Measurements from ENCODE around the gene EEF1AKMT3.
"Not testable (repeated sequence)": the region's sequence is repeated elsewhere in the genome, so short reads cannot be mapped to it uniquely, and the experiment has no call there.

EEF1AKMT3 gene

DNA sequence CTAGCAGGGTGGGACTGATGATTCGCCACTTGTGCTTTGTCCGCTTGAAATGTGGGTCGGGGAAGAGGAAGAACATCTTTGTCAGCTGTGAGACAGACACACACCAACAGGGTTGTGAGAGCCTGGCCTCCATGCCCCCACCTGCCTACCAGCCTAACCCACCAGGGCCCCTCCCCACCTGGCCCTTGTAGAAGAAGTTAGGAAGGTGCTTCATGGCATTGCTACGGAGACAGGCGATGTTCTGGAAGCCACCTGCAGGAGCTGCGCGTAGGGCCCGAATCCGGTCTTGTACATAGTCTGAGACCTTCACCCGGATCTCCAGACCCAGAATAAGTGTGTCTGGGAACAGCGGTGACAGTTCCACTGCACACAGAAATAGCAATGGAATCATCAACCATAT is 2.8 kb upstream of the EEF1AKMT3 start:
- TF ChIP-seq, protein P1, sequence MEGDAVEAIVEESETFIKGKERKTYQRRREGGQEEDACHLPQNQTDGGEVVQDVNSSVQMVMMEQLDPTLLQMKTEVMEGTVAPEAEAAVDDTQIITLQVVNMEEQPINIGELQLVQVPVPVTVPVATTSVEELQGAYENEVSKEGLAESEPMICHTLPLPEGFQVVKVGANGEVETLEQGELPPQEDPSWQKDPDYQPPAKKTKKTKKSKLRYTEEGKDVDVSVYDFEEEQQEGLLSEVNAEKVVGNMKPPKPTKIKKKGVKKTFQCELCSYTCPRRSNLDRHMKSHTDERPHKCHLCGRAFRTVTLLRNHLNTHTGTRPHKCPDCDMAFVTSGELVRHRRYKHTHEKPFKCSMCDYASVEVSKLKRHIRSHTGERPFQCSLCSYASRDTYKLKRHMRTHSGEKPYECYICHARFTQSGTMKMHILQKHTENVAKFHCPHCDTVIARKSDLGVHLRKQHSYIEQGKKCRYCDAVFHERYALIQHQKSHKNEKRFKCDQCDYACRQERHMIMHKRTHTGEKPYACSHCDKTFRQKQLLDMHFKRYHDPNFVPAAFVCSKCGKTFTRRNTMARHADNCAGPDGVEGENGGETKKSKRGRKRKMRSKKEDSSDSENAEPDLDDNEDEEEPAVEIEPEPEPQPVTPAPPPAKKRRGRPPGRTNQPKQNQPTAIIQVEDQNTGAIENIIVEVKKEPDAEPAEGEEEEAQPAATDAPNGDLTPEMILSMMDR (IDR thresholded peaks at IDR 0.05; ENCODE audit: borderline replicate concordance, insufficient read depth, low read depth, low read length), result no peak
- no peak overlapping the region for H3K4me3 ChIP-seq (ENCODE audit: low read depth, low read length)

DNA sequence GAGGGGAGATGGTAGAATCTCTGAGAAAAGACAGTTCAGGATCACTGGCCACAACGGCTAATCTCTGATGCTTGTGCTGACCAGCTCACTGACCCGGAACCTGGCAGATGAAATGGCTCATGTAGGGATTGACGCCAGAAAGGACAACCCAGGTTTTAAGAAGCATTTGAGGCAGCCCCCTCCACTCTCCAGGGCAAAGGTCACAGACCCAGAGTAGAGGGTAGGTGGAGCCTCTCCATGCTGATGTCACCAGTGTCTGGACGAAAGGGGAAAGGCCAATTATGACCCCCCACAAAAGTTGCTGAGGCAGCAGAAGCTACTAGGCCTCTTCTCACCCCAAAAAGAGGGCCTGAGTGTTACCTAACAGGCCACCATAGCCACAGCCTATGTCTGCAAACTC is 1.7 kb upstream of the EEF1AKMT3 start:
- TF ChIP-seq, protein P1 (IDR thresholded peaks at IDR 0.05; ENCODE audit: borderline replicate concordance, insufficient read depth, low read depth, low read length), result no peak
- peak overlapping the region; percentile 5 for H3K4me3 ChIP-seq (ENCODE audit: low read depth, low read length)

DNA sequence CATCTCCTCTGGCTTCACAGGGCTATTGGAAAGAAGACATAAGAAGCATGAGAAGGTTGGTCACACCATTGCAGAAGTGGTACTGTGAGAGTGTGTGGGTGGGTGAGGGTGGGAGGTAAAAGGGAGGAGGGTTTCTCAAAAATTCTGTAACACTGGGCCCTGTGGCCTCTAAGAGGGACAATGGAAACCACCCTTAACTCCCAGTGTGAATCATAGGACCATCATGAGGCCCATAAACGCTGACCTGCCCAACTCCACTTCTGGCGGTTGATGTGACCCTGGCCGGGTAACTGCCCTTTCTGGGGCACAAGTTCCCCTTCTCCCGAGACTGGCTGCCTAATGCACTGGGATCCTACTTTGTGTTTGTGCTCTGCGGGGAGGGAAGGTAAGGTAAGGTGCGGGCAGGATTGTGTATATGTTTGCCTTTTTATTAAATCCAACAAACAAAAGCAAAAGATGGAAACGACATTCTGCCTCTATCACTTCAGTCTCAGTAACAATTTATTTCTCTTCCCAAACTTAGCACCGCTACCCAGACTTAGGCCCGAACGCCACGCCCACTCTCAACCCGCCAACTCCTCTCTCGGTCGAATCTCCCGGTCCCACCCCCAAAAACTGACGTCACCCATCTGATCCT is 1.1 kb upstream of the EEF1AKMT3 start:
- H3K4me3 ChIP-seq (ENCODE audit: low read depth, low read length), result peak overlapping the region; percentile 89
- TF ChIP-seq, protein P1 (IDR thresholded peaks at IDR 0.05; ENCODE audit: borderline replicate concordance, insufficient read depth, low read depth, low read length), result no peak

DNA sequence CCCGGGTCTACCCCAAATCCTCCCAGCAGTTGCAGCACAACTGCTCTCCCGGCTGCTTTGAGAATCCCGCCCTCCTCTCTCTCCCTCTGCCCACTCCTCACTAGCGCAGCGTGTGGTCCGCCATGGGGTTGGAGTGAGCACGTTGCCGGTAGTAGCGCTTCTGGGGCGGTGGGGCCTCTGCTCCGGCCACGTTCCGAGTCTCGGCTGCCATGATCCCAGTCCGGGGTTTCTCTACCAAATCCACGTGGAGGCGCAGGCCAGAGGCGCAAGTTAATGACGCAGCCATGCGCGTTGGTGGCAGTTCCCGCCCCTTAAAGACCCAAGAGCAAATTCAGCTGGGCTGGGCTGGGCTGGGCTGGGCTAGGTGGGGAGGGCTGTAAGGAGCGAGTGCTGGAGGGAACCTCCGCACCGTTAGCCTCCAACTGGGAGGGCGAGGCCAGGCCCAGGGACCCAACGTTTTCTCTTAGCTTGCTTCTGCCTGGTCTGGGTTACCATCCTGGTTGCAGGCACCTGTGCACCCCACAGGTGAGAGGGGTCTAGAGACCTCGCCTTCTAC is 463 bp upstream of the EEF1AKMT3 start, which contains the start of gene METTL1:
METTL1 (minus strand) TSS at position 233 of the 556 bp plus-strand sequence; CDS start at position 211, 22 bp downstream.
- H3K4me3 ChIP-seq (ENCODE audit: low read depth, low read length), result peak within 1 kb of the TSS; percentile 89
- TF ChIP-seq, protein P1 (IDR thresholded peaks at IDR 0.05; ENCODE audit: borderline replicate concordance, insufficient read depth, low read depth, low read length), result no peak

DNA sequence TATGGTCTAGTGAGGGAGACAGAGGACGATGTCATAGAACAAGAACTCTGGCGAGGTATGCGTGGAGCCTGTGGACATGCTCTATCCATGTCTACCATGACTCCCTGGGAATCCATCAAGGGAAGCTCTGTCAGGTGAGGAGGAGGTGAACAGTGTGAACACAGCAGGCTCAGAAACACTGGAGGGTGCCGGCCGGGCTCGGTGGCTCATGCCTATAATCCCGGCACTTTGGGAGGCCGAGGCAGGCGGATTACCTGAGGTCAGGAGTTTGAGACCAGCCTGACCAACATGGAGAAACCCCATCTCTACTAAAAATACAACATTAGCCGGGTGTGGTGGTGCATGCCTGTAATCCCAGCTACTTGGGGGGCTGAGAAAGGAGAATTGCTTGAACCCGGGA is 2.2 kb downstream of the EEF1AKMT3 start:
- H3K4me3 ChIP-seq (ENCODE audit: low read depth, low read length), result not testable (repeated sequence)

DNA sequence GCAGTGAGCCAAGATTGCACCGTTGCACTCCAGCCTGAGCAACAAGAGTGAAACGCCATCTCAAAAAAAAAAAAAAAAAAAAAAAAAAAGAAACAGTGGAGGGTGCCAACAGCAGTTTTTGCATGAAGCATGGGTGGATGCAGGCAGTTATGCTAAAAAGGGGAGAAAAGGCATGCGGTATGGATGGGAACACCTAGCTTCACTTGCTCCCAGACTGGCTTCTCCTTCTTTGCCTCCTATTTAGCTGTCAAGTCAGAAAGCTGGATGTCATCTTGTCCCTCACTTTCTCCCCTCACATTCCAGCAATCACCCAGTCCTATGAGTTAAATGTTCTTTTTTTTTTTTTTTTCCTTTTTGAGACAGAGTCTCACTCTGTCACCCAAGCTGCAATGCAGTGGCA is 2.6 kb downstream of the EEF1AKMT3 start:
- TF ChIP-seq, protein P1 (IDR thresholded peaks at IDR 0.05; ENCODE audit: borderline replicate concordance, insufficient read depth, low read depth, low read length), result no peak
- no peak overlapping the region for H3K4me3 ChIP-seq (ENCODE audit: low read depth, low read length)

DNA sequence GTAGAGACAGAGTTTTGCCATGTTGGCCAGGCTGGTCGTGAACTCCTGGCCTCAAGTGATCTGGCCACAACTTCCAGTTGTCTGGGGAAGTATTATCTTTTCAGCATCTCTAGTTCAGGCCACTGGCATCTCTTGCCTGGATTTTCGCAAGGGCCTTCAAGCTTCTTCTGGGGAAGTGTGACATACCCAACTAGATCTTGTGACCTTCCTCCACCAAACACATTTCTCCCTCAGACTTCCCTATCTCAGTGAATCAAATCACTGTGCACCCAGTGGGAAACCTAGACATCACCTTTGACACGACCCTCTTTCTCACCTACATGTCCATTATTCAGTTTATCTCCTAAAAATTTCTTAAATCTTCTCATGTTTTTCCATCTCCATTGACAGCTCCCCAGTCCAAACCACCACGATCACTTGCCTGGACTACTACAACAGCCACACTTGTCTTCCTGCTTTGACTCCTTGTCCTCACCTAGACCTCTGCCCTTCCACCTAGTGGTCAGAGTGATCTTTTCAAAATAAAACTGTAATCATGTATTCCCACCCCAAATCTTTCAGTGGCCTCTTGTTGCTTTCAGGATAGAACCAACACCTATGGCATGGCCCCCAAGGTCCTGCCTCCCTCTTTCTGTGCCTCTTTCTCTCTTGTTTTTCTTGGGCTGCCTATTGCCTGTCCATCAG is 3.3 kb downstream of the EEF1AKMT3 start:
- TF ChIP-seq, protein P1 (IDR thresholded peaks at IDR 0.05; ENCODE audit: borderline replicate concordance, insufficient read depth, low read depth, low read length), result 0 out of 2 replicates have a peak, but pooled peaks have one; percentile 16
- no peak overlapping the region for H3K4me3 ChIP-seq (ENCODE audit: low read depth, low read length)

Measured in GM12875 (cell line).